K562 (cell line): ENCODE measurements around the gene SOAT2. TPM values are rescaled to one million over a fixed set of nuclear protein-coding genes. Genes with fewer than 3 reads are reported as not detected.
A peak's percentile ranks its signal among the peaks of the same experiment; 100 is the strongest.

Experiments
- ATAC-seq: fragments of 200-7000 bp; cut with Tn5 transposase; 3 replicates; pipeline ENCODE4 v1.9.1; 2020; ENCODE audit warnings: moderate library complexity
- BruUV-seq: library from RNA; stranded (reverse); fragments of 400-500 nt; replicated peaks from 2 replicates; lab custom pipeline; 2021; lab: Mats Ljungman, UMichigan
- CTCF ChIA-PET: fragments of 300-600 bp; formaldehyde crosslinking; extraction: SDS; loops from one replicate; lab custom pipeline; 2021; ENCODE audit warnings: low intra/inter-chr PET ratio; lab: Yijun Ruan, JAX
- POLR2A ChIA-PET: fragments of 300-600, 350-650 bp; sonication (Branson Sonifier 250); formaldehyde crosslinking; extraction: SDS; loops from one replicate; lab custom pipeline; 2021; ENCODE audit warnings: antibody characterized with exemption, inconsistent platforms; lab: Yijun Ruan, JAX
- DNase-seq, 4 experiments: peaks; one replicate each; pipeline versions ENCODE4 v3.0.0 to v3.0.0-alpha.2; 2011 to 2018; ENCODE audit warnings: low spot score in 3 of 4, mixed read lengths in 3 of 4; ENCODE audit errors: extremely low read depth in 1 of 4
- FAIRE-seq: peaks from 2 replicates; lab custom pipeline; 2011; peaks lifted over from hg19 to GRCh38; lab: Jason Lieb, UNC
- H2AFZ ChIP-seq: 2 replicates; pipeline ENCODE4 v1.6.0; 2011; ENCODE audit warnings: low read depth, low read length, control low read depth, inconsistent platforms
- H3K27ac ChIP-seq: fragments of 200-600 bp; 3 replicates; pipeline ENCODE4 v1.8.0; 2011; ENCODE audit warnings: low read depth, mild to moderate bottlenecking, control low read depth, inconsistent platforms, low read length, moderate library complexity, mixed read lengths; ENCODE audit errors: extremely low read depth
- H3K27me3 ChIP-seq, 2 experiments: fragments of 300-600 bp in 1 of 2; 2 replicates in 1 of 2; 3 replicates in 1 of 2; pipeline versions ENCODE4 v1.6.0 to v1.8.0; 2011; ENCODE audit warnings: inconsistent platforms in 2 of 2, low read length in 2 of 2, mild to moderate bottlenecking in 1 of 2, mixed read lengths in 1 of 2, moderate library complexity in 1 of 2; ENCODE audit not compliant: control insufficient read depth in 2 of 2, insufficient read depth in 2 of 2
- H3K36me3 ChIP-seq: fragments of 300-600 bp; 3 replicates; pipeline ENCODE4 v1.8.0; 2011; ENCODE audit warnings: mild to moderate bottlenecking, low read length, inconsistent platforms; ENCODE audit not compliant: control insufficient read depth, insufficient read depth
- H3K4me1 ChIP-seq, 2 experiments: fragments of 200-600 bp in 1 of 2; replicated peaks in 1 of 2; 2 replicates in 1 of 2; 3 replicates in 1 of 2; pipeline versions ENCODE4 v1.5.1 to v1.8.0; 2011; ENCODE audit warnings: inconsistent platforms in 2 of 2, low read length in 2 of 2, mild to moderate bottlenecking in 1 of 2, mixed read lengths in 1 of 2, moderate library complexity in 1 of 2; ENCODE audit not compliant: control insufficient read depth in 2 of 2, insufficient read depth in 2 of 2
- H3K4me2 ChIP-seq: 2 replicates; pipeline ENCODE4 v1.6.1; 2011; ENCODE audit warnings: low read length, control low read depth, inconsistent platforms, mixed read lengths; ENCODE audit not compliant: insufficient read depth
- H3K4me3 ChIP-seq: fragments of 200-600 bp; sonication (generic), shearing (Covaris generic); 2 replicates; pipeline ENCODE4 v1.5.1; 2016; ENCODE audit warnings: control low read depth, inconsistent platforms
- H3K79me2 ChIP-seq: fragments of 200-600 bp; 3 replicates; pipeline ENCODE4 v1.8.0; 2011; ENCODE audit warnings: low read length, inconsistent platforms; ENCODE audit not compliant: control insufficient read depth, insufficient read depth
- H3K9ac ChIP-seq, 2 experiments: 2 replicates each; pipeline versions ENCODE4 v1.6.0 to v1.6.1; 2011; ENCODE audit warnings: low read depth in 2 of 2, low read length in 2 of 2, control low read depth in 1 of 2, inconsistent platforms in 1 of 2, mild to moderate bottlenecking in 1 of 2, mixed read lengths in 1 of 2; ENCODE audit not compliant: insufficient read depth in 1 of 2
- H3K9me1 ChIP-seq: one replicate; pipeline ENCODE4 v1.6.0; 2011; ENCODE audit warnings: inconsistent platforms, mild to moderate bottlenecking, low read length, moderate library complexity; ENCODE audit not compliant: control insufficient read depth, insufficient read depth
- H3K9me3 ChIP-seq: replicated peaks from 2 replicates; pipeline ENCODE4 v1.5.1; 2011; ENCODE audit warnings: low read depth, low read length, inconsistent platforms; ENCODE audit not compliant: control insufficient read depth, insufficient read depth
- H4K20me1 ChIP-seq: replicated peaks from 2 replicates; pipeline ENCODE4 v1.6.1; 2011; ENCODE audit warnings: low read length, inconsistent platforms, mixed read lengths; ENCODE audit not compliant: control insufficient read depth, insufficient read depth
- ATF7 ChIP-seq: fragments of 450-650 bp; IDR thresholded peaks from 2 replicates; pipeline ENCODE4 v1.7.1; 2014; ENCODE audit warnings: mild to moderate bottlenecking, moderate library complexity
- NR2C2 ChIP-seq, 2 experiments: fragments of 200-800 bp in 1 of 2; sonication (Bioruptor generic) in 1 of 2; sonication (generic) in 1 of 2; formaldehyde crosslinking in 1 of 2; IDR thresholded peaks; 2 replicates each; pipeline versions ENCODE4 v1.6.1 to v1.8.0; 2016 to 2022; ENCODE audit warnings: mild to moderate bottlenecking in 1 of 2, missing compliant biosample characterization in 1 of 2, missing genetic modification characterization in 1 of 2, missing genetic modification reagents in 1 of 2
- SIN3B ChIP-seq: fragments of 450-650 bp; IDR thresholded peaks from 2 replicates; pipeline ENCODE4 v1.6.1; 2017; ENCODE audit warnings: low read depth, mild to moderate bottlenecking, moderate library complexity
- SMC3 ChIP-seq: conservative IDR thresholded peaks from 2 replicates; pipeline ENCODE4 v1.6.1; 2011; ENCODE audit warnings: low read depth, low read length, improper control_type of control experiment; ENCODE audit not compliant: insufficient read depth
- SP2 ChIP-seq: IDR thresholded peaks from 2 replicates; pipeline ENCODE4 v1.6.1; 2011; ENCODE audit warnings: mild to moderate bottlenecking, low read depth, low read length, moderate library complexity; ENCODE audit not compliant: poor library complexity, severe bottlenecking; ENCODE audit errors: extremely low read depth
- TBP ChIP-seq: optimal IDR thresholded peaks from 2 replicates; pipeline ENCODE3; 2011; ENCODE audit warnings: low read depth, low read length, improper control_type of control experiment
- TCF15 ChIP-seq: fragments of 250-450 bp; sonication (Bioruptor Pico); IDR thresholded peaks from 2 replicates; pipeline ENCODE4 v1.8.0; 2022; ENCODE audit warnings: moderate library complexity, mild to moderate bottlenecking, inconsistent platforms
- USF1 ChIP-seq: sonication (generic); formaldehyde crosslinking; IDR thresholded peaks from 2 replicates; pipeline ENCODE4 v1.9.0; 2022; ENCODE audit warnings: mild to moderate bottlenecking, missing genetic modification reagents
- YY1 ChIP-seq, 3 experiments: IDR thresholded peaks; 2 replicates each; pipeline ENCODE4 v1.6.1; 2011; ENCODE audit warnings: low read length in 2 of 3, mild to moderate bottlenecking in 2 of 3, moderate library complexity in 2 of 3, borderline replicate concordance in 1 of 3, control low read depth in 1 of 3, low read depth in 1 of 3; ENCODE audit not compliant: insufficient read depth in 3 of 3, insufficient replicate concordance in 2 of 3, control insufficient read depth in 1 of 3, insufficient read length in 1 of 3; ENCODE audit errors: extremely low read depth in 1 of 3
- ZNF24 ChIP-seq: fragments of 450-650 bp; IDR thresholded peaks from 2 replicates; pipeline ENCODE4 v1.6.1; 2016
- ZNF561 ChIP-seq: fragments of 450-650 bp; formaldehyde crosslinking; conservative IDR thresholded peaks from 2 replicates; pipeline ENCODE4 v1.4.0; 2020; ENCODE audit warnings: mild to moderate bottlenecking, moderate library complexity
- ZNF830 ChIP-seq: fragments of 250-450 bp; sonication (Bioruptor Pico); IDR thresholded peaks from 2 replicates; pipeline ENCODE4 v1.5.0; 2021; ENCODE audit warnings: mild to moderate bottlenecking
- ZSCAN32 ChIP-seq: fragments of 450-650 bp; formaldehyde crosslinking; IDR thresholded peaks from 2 replicates; pipeline ENCODE4 v1.4.0; 2020; ENCODE audit warnings: mild to moderate bottlenecking, moderate library complexity
- WGBS: fragments of 100-300 bp; shearing (Covaris generic); methylation state at CpG from one replicate; pipeline ENCODE4 v1.1.6; 2016; ENCODE audit warnings: low coverage, mixed read lengths; ENCODE audit not compliant: insufficient coverage; ENCODE audit errors: missing lambda C conversion rate; 5-methylcytosine and 5-hydroxymethylcytosine counted together
- in situ Hi-C: fragments of 300-500 bp; cut with MboI; formaldehyde crosslinking; loops from 4 replicates; pipeline ENCODE4 v1.15.0; 2018; ENCODE audit warnings: inconsistent platforms, mixed read lengths
- intact Hi-C: fragments of 100-400 bp; cut with micrococcal nuclease; formaldehyde crosslinking; loops from 2 replicates; pipeline ENCODE4 v1.14.2; 2022
- polyA plus RNA-seq, 8 experiments: library from polyadenylated mRNA; depleted of rRNA in 4 of 8; stranded (reverse) in 5 of 8; unstranded in 3 of 8; fragments of >200 nt; fragmentation: Nextera tagmentation in 2 of 8; fragmentation: Illumina TruSeq in 1 of 8; extraction: Ambion mirVana in 2 of 8; extraction: Trizol in 1 of 8; gene quantifications; 2 replicates each; pipeline versions ENCODE4 v1.2.1 to v1.2.3, GENCODE V29; 2011 to 2014; ENCODE audit warnings: inconsistent platforms in 1 of 8, missing spikeins in 1 of 8
- total RNA-seq, 7 experiments: library from RNA; depleted of rRNA in 6 of 7; stranded (reverse); fragments of >200 nt in 6 of 7; fragmentation: Illumina TruSeq in 2 of 7; extraction: Trizol in 2 of 7; gene quantifications; 2 replicates each; pipeline versions ENCODE4 v1.2.1 to v1.2.3, GENCODE V29; 2011 to 2021; ENCODE audit warnings: low replicate concordance in 1 of 7
- TF ChIP-seq, protein P1 (sequence below): fragments of 450-650 bp; formaldehyde crosslinking; IDR thresholded peaks from 2 replicates; pipeline ENCODE4 v1.4.0; 2022; ENCODE audit warnings: mild to moderate bottlenecking, moderate library complexity
- TF ChIP-seq, protein P2 (sequence below), 2 experiments: fragments of 450-650 bp; conservative IDR thresholded peaks; 2 replicates each; pipeline ENCODE4 v1.6.1; 2017; ENCODE audit warnings: mild to moderate bottlenecking in 2 of 2, moderate library complexity in 2 of 2

The SOAT2 gene
- total and polyA plus RNA-seq, 9 of the 15 experiments (the other 6 are each of a cell fraction or from before 2014, with no cell fraction given): 0.04 TPM; not detected in 8

- TF ChIP-seq TCF15 (CRISPR knock-in tag) (no peak), USF1 (CRISPR knock-in tag) (no peak), SIN3B (no peak), ZNF561 (CRISPR knock-in tag) (no peak), NR2C2 (CRISPR knock-in tag; IDR thresholded peaks at IDR 0.05) (no peak), NR2C2 (tag; IDR thresholded peaks at IDR 0.05) (no peak), ZNF830 (no peak), SP2 (no peak)
Observed at GRCh38 chr12:53152390-53152789, 49.1 kb downstream of the SOAT2 start (continued).

DNA sequence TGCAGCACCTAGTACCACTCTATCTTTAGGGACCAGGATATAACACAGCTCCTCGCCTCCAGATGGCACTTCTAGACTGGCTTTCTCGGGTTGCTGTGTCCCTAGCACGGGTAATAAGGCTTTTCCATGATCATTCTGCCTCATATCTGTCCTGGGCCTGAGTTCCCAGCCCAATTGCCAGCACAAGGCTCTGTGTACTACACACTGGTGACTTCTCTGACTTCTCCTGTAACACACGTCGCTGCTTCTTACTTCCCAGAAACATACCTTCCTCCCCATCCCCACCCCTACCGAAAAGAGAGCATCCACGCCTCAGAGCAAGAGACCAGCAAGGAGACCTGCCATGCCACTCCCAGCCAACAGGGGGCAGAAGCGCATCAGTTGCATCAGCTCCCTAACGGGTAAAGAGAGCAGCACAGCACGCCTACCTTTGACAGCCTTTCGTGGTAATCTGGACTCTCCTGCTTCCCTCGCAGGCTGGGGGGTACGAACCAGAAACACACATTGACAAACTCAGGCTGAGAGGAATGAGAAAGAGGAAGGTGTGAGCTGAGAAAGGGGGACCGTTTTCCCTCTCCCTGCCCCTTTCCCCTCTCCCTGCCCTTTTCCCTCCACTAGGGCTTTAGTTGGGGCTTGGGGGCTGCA is 56.0 kb downstream of the SOAT2 start:
- Histone ChIP-seq H4K20me1 (no peaks in the 10 kb centered on the region), H3K36me3 (no peaks in the 10 kb centered on the region), H3K4me2 (peak overlapping the region; percentile 56), H3K9ac (peak overlapping the region; percentile 26 to 59; a peak in 3 of 4 replicates), H3K4me3 (no peak overlapping the region), H3K27me3 (no peaks in the 10 kb centered on the region), H3K9me1 (no peaks in the 10 kb centered on the region), H3K79me2 (no peaks in the 10 kb centered on the region), H3K27ac (peak overlapping the region; percentile 54; the same call in 2 of the 3 replicates), H3K4me1 (peaks cover 11 to 16% of the 10 kb centered on the region in 2 experiments; a peak in 4 of 5 replicates), H2AFZ (peak overlapping the region; percentile 91), H3K9me3 (no peaks in the 10 kb centered on the region)
- peak; percentile 90 to 94 (median 92) for DNase-seq
- BruUV-seq: no TSS peak
- POLR2A ChIA-PET: interaction anchor here (0.7 to 2.7 kb wide), 14 partner anchors 8 to 1084 kb away, joined by 3 to 15 read pairs (median 3); partner anchors contain the start of gene PFDN5
- 4% methylated on average over 13 of the region's 14 CpGs for WGBS
- peak; percentile 97 for ATAC-seq
- CTCF ChIA-PET: interaction anchor here (1.1 to 2.6 kb wide), 3 partner anchors 31 to 129 kb away, joined by 4 to 7 read pairs (median 7); no protein-coding TSS in a partner anchor
- intact Hi-C loops: loop anchor here (1.0 to 5.0 kb wide), 3 partner anchors 31 to 128 kb away; no protein-coding TSS in a partner anchor
- in situ Hi-C loops: no loop called here
- FAIRE-seq: peak; percentile 99
- TF ChIP-seq, protein P1, sequence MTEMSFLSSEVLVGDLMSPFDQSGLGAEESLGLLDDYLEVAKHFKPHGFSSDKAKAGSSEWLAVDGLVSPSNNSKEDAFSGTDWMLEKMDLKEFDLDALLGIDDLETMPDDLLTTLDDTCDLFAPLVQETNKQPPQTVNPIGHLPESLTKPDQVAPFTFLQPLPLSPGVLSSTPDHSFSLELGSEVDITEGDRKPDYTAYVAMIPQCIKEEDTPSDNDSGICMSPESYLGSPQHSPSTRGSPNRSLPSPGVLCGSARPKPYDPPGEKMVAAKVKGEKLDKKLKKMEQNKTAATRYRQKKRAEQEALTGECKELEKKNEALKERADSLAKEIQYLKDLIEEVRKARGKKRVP (CRISPR knock-in tag): peak; percentile 95
- TF ChIP-seq, protein P2, sequence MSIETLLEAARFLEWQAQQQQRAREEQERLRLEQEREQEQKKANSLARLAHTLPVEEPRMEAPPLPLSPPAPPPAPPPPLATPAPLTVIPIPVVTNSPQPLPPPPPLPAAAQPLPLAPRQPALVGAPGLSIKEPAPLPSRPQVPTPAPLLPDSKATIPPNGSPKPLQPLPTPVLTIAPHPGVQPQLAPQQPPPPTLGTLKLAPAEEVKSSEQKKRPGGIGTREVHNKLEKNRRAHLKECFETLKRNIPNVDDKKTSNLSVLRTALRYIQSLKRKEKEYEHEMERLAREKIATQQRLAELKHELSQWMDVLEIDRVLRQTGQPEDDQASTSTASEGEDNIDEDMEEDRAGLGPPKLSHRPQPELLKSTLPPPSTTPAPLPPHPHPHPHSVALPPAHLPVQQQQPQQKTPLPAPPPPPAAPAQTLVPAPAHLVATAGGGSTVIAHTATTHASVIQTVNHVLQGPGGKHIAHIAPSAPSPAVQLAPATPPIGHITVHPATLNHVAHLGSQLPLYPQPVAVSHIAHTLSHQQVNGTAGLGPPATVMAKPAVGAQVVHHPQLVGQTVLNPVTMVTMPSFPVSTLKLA (conservative IDR thresholded peaks at IDR 0.05): peak in 1 of 2 experiments; percentile 62; a peak in 2 of 4 replicates
- TF ChIP-seq TBP (peak; percentile 58), SMC3 (peak; percentile 88), ZNF24 (peak; percentile 76; the same call in 1 of the 2 replicates), ATF7 (peak; percentile 59; the same call in 1 of the 2 replicates), YY1 (IDR thresholded peaks at IDR 0.05; ENCODE audit: borderline replicate concordance in 1 of 3, control insufficient read depth in 1 of 3, extremely low read depth in 1 of 3, insufficient read depth in 3 of 3, insufficient read length in 1 of 3, insufficient replicate concordance in 2 of 3, low read depth in 1 of 3, low read length in 2 of 3) (peak in 2 of 3 experiments; percentile 35 to 40), ZSCAN32 (CRISPR knock-in tag) (peak; percentile 71; the same call in 1 of the 2 replicates)
